Neural cell (in vitro differentiated cells): ENCODE data around the gene PCDH18. TPM values are rescaled to one million over a fixed set of nuclear protein-coding genes. Genes with fewer than 3 reads are reported as not detected.

ENCODE experiments used
- H2AFZ ChIP-seq: fragments of 200-600, 300-800 bp; sonication (generic), shearing (Covaris generic); 2 replicates; pipeline ENCODE4 v1.6.0; 2014; ENCODE audit warnings: low read depth, mild to moderate bottlenecking, antibody characterized with exemption, low read length, moderate library complexity
- H3F3A ChIP-seq: fragments of 200-600 bp; shearing (Covaris generic); 2 replicates; pipeline ENCODE4 v1.6.1; 2016; ENCODE audit warnings: mild to moderate bottlenecking, moderate library complexity, mixed read lengths, antibody characterized with exemption, low read length; ENCODE audit not compliant: insufficient read depth, poor library complexity, severe bottlenecking
- H3K27ac ChIP-seq: fragments of 200-600, 300-800 bp; sonication (generic), shearing (Covaris generic); 2 replicates; pipeline ENCODE4 v1.5.1; 2014; ENCODE audit warnings: mild to moderate bottlenecking, low read length, moderate library complexity
- H3K27me3 ChIP-seq: fragments of 300-800, 200-600 bp; sonication (generic), shearing (Covaris generic); 2 replicates; pipeline ENCODE4 v1.6.0; 2014; ENCODE audit warnings: mild to moderate bottlenecking, low read depth, low read length, moderate library complexity; ENCODE audit not compliant: insufficient read depth
- H3K36me3 ChIP-seq: fragments of 300-800, 200-600 bp; sonication (generic), shearing (Covaris generic); 2 replicates; pipeline ENCODE4 v1.5.1; 2014; ENCODE audit warnings: mild to moderate bottlenecking, antibody characterized with exemption, low read length, moderate library complexity; ENCODE audit not compliant: insufficient read depth
- H3K4me2 ChIP-seq: fragments of 300-800, 200-600 bp; sonication (generic), shearing (Covaris generic); 2 replicates; pipeline ENCODE4 v1.6.0; 2014; ENCODE audit warnings: mild to moderate bottlenecking, low read length
- H3K4me3 ChIP-seq: fragments of 300-800, 200-600 bp; sonication (generic), shearing (Covaris generic); 2 replicates; pipeline ENCODE4 v1.5.1; 2014; ENCODE audit warnings: mild to moderate bottlenecking, low read length, moderate library complexity
- H3K79me2 ChIP-seq: fragments of 200-600 bp; shearing (Covaris generic); replicated peaks from 2 replicates; pipeline ENCODE4 v1.6.0; 2014; ENCODE audit warnings: mild to moderate bottlenecking, low read length, moderate library complexity; ENCODE audit not compliant: insufficient read depth
- H3K9ac ChIP-seq: fragments of 300-800, 200-600 bp; sonication (generic), shearing (Covaris generic); 2 replicates; pipeline ENCODE4 v1.6.1; 2016; ENCODE audit warnings: mild to moderate bottlenecking, low read length, mixed read lengths
- H3K9me2 ChIP-seq: fragments of 200-600 bp; shearing (Covaris generic); 2 replicates; pipeline ENCODE4 v1.6.1; 2016; ENCODE audit warnings: mild to moderate bottlenecking, low read length, mixed read lengths; ENCODE audit not compliant: insufficient read depth
- H3K9me3 ChIP-seq: fragments of 200-600, 300-800 bp; sonication (generic), shearing (Covaris generic); 2 replicates; pipeline ENCODE4 v1.6.1; 2016; ENCODE audit warnings: mild to moderate bottlenecking, mixed run types, low read length, moderate library complexity, mixed read lengths
- H4K20me1 ChIP-seq: fragments of 200-600 bp; shearing (Covaris generic); 2 replicates; pipeline ENCODE4 v1.6.1; 2016; ENCODE audit warnings: mild to moderate bottlenecking, mixed run types; ENCODE audit not compliant: insufficient read depth
- CTCF ChIP-seq: fragments of 450-650 bp; IDR thresholded peaks from 2 replicates; pipeline ENCODE4 v1.5.1; 2014; ENCODE audit warnings: antibody characterized with exemption, mild to moderate bottlenecking, moderate library complexity; ENCODE audit not compliant: poor library complexity, severe bottlenecking
- EP300 ChIP-seq: fragments of 450-650 bp; conservative IDR thresholded peaks from 2 replicates; pipeline ENCODE4 v1.6.1; 2014; ENCODE audit warnings: antibody characterized with exemption, mild to moderate bottlenecking, moderate library complexity; ENCODE audit not compliant: poor library complexity, severe bottlenecking
- EZH2 ChIP-seq: fragments of 200-600, 300-800 bp; shearing (Covaris generic), sonication (generic); IDR thresholded peaks from 2 replicates; pipeline ENCODE4 v1.6.1; 2014; ENCODE audit warnings: antibody characterized with exemption, low read length, borderline replicate concordance, mild to moderate bottlenecking; ENCODE audit not compliant: insufficient read depth, poor library complexity, severe bottlenecking
- MXI1 ChIP-seq: fragments of 450-650 bp; conservative IDR thresholded peaks from 2 replicates; pipeline ENCODE4 v1.6.1; 2014; ENCODE audit warnings: antibody characterized with exemption, mild to moderate bottlenecking; ENCODE audit not compliant: poor library complexity, severe bottlenecking
- POLR2AphosphoS5 ChIP-seq: IDR thresholded peaks from 2 replicates; pipeline ENCODE4 v1.6.1; 2012
- RAD21 ChIP-seq: fragments of 450-650 bp; conservative IDR thresholded peaks from 2 replicates; pipeline ENCODE4 v1.6.1; 2014; ENCODE audit warnings: antibody characterized with exemption, mild to moderate bottlenecking, moderate library complexity
- SMC3 ChIP-seq: fragments of 450-650 bp; conservative IDR thresholded peaks from 2 replicates; pipeline ENCODE4 v1.6.1; 2014; ENCODE audit warnings: antibody characterized with exemption, mild to moderate bottlenecking, moderate library complexity; ENCODE audit not compliant: poor library complexity
- TAF1 ChIP-seq: IDR thresholded peaks from 2 replicates; pipeline ENCODE4 v1.6.1; 2012; ENCODE audit warnings: low read depth
- polyA plus RNA-seq: library from polyadenylated mRNA; depleted of rRNA; stranded (reverse); fragments of >200 nt; gene quantifications from 2 replicates; pipeline ENCODE4 v1.2.3, GENCODE V29; 2014
- TF ChIP-seq, protein P1 (sequence below): IDR thresholded peaks from 2 replicates; pipeline ENCODE4 v1.6.1; 2012; ENCODE audit warnings: borderline replicate concordance

PCDH18 gene
- polyA plus RNA-seq, 1 donor from 2014 or later = 0.09 TPM

GRCh38 chr4:137536789-137537561, 4.7 kb upstream of the PCDH18 start:
- no peaks in the 10 kb centered on the region for H3F3A ChIP-seq
- no peaks in the 10 kb centered on the region for H4K20me1 ChIP-seq
- no peaks in the 10 kb centered on the region for H3K9me2 ChIP-seq
- H3K9me3 ChIP-seq = no peaks in the 10 kb centered on the region
- no peak overlapping the region for H3K4me3 ChIP-seq
- TF ChIP-seq TAF1 (no peak), CTCF (no peak), SMC3 (no peak), EZH2 (no peak), MXI1 (no peak), EP300 (no peak)
- TF ChIP-seq, protein P1, sequence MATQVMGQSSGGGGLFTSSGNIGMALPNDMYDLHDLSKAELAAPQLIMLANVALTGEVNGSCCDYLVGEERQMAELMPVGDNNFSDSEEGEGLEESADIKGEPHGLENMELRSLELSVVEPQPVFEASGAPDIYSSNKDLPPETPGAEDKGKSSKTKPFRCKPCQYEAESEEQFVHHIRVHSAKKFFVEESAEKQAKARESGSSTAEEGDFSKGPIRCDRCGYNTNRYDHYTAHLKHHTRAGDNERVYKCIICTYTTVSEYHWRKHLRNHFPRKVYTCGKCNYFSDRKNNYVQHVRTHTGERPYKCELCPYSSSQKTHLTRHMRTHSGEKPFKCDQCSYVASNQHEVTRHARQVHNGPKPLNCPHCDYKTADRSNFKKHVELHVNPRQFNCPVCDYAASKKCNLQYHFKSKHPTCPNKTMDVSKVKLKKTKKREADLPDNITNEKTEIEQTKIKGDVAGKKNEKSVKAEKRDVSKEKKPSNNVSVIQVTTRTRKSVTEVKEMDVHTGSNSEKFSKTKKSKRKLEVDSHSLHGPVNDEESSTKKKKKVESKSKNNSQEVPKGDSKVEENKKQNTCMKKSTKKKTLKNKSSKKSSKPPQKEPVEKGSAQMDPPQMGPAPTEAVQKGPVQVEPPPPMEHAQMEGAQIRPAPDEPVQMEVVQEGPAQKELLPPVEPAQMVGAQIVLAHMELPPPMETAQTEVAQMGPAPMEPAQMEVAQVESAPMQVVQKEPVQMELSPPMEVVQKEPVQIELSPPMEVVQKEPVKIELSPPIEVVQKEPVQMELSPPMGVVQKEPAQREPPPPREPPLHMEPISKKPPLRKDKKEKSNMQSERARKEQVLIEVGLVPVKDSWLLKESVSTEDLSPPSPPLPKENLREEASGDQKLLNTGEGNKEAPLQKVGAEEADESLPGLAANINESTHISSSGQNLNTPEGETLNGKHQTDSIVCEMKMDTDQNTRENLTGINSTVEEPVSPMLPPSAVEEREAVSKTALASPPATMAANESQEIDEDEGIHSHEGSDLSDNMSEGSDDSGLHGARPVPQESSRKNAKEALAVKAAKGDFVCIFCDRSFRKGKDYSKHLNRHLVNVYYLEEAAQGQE = no peak
- no peaks in the 10 kb centered on the region for H3K27me3 ChIP-seq
- H3K4me2 ChIP-seq = no peak overlapping the region
- H2AFZ ChIP-seq = no peak overlapping the region
- H3K79me2 ChIP-seq = no peaks in the 10 kb centered on the region
- H3K36me3 ChIP-seq = no peaks in the 10 kb centered on the region
- no peak overlapping the region for H3K27ac ChIP-seq
- H3K9ac ChIP-seq = no peak overlapping the region

DNA sequence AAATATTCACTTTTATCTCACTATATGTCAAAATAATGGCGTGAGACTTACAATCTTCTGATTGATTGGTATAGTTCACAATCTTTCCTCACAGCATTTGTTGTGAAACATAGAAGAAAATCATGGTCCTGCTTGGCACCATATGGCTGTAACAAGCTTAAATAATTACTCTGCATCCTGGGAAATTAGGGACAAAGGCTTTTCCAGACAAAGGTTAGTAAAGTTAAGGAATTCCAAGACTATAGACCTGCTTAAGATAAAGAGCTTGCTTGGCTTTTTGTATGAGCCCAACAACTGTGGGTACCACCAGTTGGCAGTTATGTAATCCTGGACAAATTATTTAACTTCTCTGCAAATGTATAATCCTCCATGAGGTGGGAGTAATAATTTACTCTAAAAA, 3.4 kb upstream of the PCDH18 start:
- no peaks in the 10 kb centered on the region for H4K20me1 ChIP-seq
- no peak overlapping the region for H3K4me2 ChIP-seq
- peaks cover 6% of the 10 kb centered on the region for H3K27me3 ChIP-seq
- peaks cover 3% of the 10 kb centered on the region for H3K79me2 ChIP-seq
- no peaks in the 10 kb centered on the region for H3K9me3 ChIP-seq
- H3F3A ChIP-seq = no peaks in the 10 kb centered on the region
- no peaks in the 10 kb centered on the region for H3K36me3 ChIP-seq
- TF ChIP-seq EZH2 = no peak
- TF ChIP-seq POLR2AphosphoS5 = no peak
- no peak for TF ChIP-seq CTCF
- TF ChIP-seq MXI1 = no peak
- no peak for TF ChIP-seq TAF1
- TF ChIP-seq RAD21 = no peak
- TF ChIP-seq, protein P1 = no peak
- no peak for TF ChIP-seq EP300
- no peak for TF ChIP-seq SMC3
- H3K27ac ChIP-seq = no peak overlapping the region
- H3K4me3 ChIP-seq = no peak overlapping the region
- H3K9me2 ChIP-seq = no peaks in the 10 kb centered on the region
- H3K9ac ChIP-seq = no peak overlapping the region
- no peak overlapping the region for H2AFZ ChIP-seq
